HTR-8/SVneo (cell line): Measurements from ENCODE around the gene LDAH.
A peak's percentile ranks its signal among the peaks of the same experiment; 100 is the strongest.
"Not testable (repeated sequence)": the region's sequence is repeated elsewhere in the genome, so short reads cannot be mapped to it uniquely, and the experiment has no call there.

ENCODE experiments used
- DNase-seq: peaks from one replicate; pipeline ENCODE4 v3.0.0; 2011; ENCODE audit warnings: low spot score, mixed read lengths; ENCODE audit not compliant: insufficient read length
- FAIRE-seq: peaks from 2 replicates; lab custom pipeline; 2011; peaks lifted over from hg19 to GRCh38; lab: Jason Lieb, UNC

LDAH gene

GRCh38 chr2:20793944-20794343 is 29.0 kb downstream of the LDAH start:
- not testable (repeated sequence) for FAIRE-seq, DNase-seq

DNA sequence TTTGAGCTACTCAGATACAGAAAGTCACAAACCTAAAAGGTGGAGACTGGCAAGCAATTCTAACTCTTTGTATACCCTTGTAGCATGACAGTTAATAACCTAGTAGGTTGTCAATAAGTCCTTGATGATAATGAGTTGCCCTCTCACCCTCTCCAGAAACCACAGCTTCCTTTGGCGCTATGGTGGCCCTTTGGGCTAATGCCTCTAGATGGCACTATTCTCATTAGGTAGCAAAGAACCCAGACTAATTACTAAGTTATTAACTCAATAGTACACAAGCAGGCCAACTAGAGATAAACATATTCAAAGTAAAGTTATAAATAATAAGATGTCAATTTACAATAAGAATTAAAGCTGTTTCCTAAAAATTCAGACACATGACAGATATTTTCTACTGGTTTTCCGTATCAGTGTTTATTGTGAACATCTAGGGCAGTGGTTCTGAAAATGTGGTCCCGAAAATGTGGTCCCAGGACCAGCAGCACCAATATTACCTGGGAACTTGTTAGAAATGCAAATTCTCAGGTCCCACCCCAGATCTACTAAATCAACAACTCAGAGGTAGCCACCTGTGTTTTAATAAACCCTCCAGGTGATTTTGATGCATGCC is 41.1 kb downstream of the LDAH start:
- FAIRE-seq (no peak), DNase-seq (peak; percentile 29)

DNA sequence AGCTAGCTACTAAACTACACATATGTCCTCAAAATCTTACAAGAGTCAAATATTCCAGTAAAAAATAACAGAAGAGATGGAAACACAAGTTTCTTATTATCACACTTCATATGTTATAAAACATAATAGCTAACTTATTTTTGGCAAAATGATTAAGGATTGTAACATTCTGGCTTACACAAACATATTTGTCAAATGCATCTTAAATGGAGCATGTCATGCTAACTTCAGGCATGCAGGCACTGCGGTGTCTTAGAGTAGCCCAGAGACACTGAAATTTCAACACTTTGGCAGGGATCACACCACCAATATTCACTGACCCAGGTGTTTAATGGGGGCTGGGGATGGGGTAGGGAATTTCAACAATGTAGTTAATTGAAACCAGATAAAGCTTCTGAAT is 51.6 kb downstream of the LDAH start:
- no peak for FAIRE-seq
- no peak for DNase-seq

- no peak for FAIRE-seq
- DNase-seq = no peak
These were observed 55.9 kb downstream of the LDAH start for GRCh38 chr2:20766798-20767644.

DNA sequence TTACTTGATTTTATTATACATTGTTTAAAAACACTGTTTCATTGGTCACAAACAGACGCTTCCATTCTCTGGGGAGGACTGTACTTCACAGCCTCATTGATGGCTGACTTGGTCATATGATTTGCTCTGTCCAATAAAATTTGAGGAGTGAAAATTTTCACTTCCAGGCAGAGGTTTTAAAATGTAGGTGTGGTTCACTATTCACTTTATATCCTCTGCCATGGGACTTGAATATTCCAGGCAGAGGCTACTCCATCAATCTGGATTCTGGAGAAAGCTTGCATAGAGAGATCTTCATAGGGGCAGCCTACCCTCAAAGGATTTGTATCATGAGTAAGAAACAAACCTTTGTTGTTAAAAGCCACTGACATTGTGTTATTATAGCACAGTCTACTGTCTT is 56.7 kb downstream of the LDAH start:
- DNase-seq = no peak
- FAIRE-seq = no peak

- DNase-seq = no peak
- peak; percentile 40 for FAIRE-seq
These were observed 59.8 kb downstream of the LDAH start for GRCh38 chr2:20762945-20763683.

GRCh38 chr2:20759487-20759886 is 63.4 kb downstream of the LDAH start:
- no peak for DNase-seq
- no peak for FAIRE-seq

DNA sequence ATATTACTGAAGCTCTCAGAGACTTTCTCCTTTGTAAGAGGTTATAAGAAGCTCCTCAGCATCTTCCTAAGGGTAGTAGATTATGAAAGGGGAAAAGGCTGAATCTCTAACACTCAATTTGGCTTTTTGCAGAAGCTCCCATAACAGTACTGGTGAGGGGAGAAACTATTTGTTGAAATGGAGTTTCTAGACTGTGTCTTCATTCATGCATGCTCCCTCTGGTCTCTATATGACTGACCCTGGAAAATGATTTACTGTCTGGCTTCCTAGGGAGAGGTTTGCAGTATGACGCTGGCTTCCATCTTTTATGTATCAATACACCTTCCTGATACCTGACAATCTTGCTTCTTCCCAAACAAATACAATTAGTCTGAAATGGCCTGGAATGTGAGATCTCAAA is 63.9 kb downstream of the LDAH start:
- FAIRE-seq (no peak), DNase-seq (no peak)

DNA sequence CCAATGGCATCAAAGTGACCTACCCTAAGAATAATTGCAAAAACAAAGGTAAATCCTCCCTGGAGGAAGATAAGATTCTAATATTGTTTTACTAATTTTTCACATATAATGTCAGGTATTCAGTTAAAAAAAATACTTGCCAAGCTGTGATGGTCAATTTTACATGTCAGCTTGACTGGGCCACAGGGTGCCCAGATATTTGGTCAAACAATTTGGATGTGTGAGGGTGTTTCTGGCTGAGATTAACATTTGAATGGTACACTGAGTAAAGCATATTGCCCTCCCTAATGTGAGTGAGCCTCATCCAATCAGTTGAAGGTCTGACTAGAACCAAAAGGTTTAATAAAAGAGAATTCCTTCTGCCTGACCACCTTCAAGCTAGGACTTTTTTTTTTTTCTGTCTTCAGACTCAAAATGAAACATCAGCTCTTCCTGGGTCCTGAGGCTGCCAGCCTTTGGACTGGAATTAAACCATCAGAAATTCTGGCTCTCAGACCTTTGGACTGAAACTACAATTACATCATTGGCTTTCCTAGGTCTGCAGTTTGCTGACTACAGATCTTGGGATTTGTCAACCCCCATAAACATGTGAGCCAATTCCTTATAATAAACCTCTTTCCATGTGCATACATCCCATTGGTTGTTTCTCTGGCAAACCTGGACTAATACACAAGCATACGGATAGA is 65.4 kb downstream of the LDAH start:
- FAIRE-seq = peak; percentile 64
- no peak for DNase-seq

GRCh38 chr2:20755132-20755800 is 67.6 kb downstream of the LDAH start:
- DNase-seq (no peak), FAIRE-seq (no peak)

DNA sequence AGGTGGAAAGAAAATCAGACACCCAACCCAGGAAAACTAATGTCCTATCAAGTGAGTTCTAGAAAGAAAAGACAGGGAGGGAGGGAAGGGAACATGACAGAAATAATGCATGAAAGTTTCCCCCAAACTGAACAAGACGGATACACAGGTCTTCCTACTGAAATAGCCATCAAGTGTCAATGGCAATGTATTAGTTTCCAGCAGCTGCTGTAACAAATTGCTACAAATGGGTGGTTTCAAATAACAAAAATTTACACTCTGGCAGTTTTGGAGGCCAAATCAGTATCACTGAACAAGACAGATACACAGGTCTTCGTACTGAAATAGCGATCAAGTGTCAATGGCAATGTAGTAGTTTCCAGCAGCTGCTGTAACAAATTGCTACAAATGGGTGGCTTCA is 70.6 kb downstream of the LDAH start:
- FAIRE-seq (peak; percentile 4), DNase-seq (no peak)

DNA sequence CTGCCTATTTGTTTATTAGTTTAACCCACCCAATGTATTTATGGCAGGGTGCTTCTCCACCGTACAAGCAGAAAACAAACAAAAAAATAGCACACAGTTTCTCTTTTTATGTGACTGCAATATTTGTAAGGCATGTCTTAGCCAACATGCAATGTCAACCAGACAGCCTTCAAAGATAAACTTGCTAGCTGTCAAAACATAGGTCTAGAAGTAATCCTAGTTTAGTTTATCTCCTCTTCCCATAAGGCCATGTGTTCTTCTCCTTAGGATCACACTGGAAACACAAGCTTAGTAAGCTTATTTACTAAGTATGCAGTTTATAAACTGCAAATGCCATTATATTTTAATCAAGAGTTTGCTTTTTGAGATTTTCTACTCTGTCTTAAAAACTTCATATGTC is 75.6 kb downstream of the LDAH start:
- FAIRE-seq = no peak
- no peak for DNase-seq

DNA sequence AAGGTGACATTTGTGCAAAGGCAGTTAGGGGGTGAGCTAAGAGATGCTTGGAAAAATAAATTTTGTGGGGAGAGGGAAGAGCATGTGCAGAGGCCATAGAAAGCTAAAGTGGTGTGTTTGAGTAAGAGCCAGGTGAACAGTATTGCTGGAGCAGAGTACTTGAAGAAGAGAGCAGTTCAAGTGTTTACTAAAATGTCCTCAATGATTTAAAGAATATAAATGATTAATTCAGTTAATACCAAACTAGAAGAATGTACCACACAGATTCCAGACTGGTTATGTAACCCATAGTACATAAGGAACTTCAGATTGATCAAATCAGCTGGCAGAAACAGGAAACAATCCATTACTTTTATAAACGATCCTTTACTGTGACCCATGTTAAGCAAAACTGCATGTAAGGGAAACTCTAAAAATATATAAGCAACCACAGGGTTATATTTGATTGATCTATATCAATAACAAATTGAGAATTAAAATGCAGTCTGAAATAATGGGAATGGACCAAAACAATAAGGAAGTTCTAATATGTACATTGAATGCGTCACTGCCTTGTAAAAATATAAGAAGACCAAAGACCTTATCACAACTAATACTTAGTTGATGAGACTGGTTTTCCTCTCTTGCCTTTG is 76.9 kb downstream of the LDAH start:
- no peak for FAIRE-seq

GRCh38 chr2:20744366-20745335 is 78.2 kb downstream of the LDAH start:
- no peak for FAIRE-seq
- no peak for DNase-seq

More for the DNA sequence above, 76.9 kb downstream of the LDAH start:
- DNase-seq = no peak

GRCh38 chr2:20738772-20739171 is 84.1 kb downstream of the LDAH start:
- DNase-seq (no peak), FAIRE-seq (peak; percentile 20)

DNA sequence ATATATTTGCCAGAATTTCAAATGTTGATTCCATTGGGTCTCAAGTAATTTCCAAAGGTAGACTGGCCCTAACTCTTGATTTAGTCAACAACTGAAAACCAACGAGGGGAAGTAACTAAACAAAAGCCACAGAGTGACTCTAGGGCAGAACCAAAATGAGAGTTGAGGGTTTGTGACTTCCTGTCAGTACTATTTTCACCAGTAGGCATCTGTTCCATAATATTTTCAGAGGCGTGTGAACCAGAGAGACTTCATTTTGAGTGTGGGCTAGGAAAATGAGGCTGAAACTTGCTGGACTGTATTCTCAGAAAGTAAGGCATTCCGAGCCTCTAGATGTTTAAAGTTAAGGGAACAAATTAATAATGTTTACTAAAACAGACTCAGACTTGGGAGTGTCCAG is 85.4 kb downstream of the LDAH start:
- FAIRE-seq = no peak
- no peak for DNase-seq

GRCh38 chr2:20728114-20728758 is 94.7 kb downstream of the LDAH start:
- DNase-seq (no peak), FAIRE-seq (peak; percentile 55)

DNA sequence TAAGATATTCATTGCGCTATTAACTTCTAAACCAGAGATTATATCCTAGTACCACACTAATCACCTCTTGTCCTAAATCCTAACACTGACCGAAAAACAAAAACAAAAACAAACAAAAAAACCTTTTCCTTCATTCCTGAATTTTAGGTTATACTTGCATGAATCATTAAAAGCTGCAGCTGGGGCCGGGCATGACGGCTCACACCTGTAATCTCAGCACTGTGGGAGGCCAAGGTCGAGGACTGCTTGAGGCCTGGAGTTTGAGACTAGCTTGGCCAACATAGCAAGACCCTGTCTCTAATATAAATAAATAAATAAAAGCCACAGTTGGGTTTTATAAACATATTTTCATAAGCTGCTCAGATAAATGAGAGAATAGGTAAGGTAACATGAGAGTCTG is 96.0 kb downstream of the LDAH start:
- no peak for DNase-seq
- FAIRE-seq = no peak
